Gastroesophageal sphincter (tissue), 3 donors: ENCODE data around the gene HNF4A.

Source experiments
- POLR2AphosphoS5 ChIP-seq: sonication (generic); formaldehyde crosslinking; IDR thresholded peaks from one replicate; pipeline ENCODE4 v1.6.1; 2017; ENCODE audit warnings: antibody characterized with exemption
- TF ChIP-seq, protein P1 (sequence below), 4 experiments: fragments of 200-600 bp in 2 of 4; fragments of 450-650 bp in 2 of 4; sonication (generic) in 1 of 4; IDR thresholded peaks; one replicate each; pipeline ENCODE4 v1.5.1; 2017 to 2019; ENCODE audit warnings: antibody characterized with exemption in 4 of 4, mild to moderate bottlenecking in 2 of 4, moderate library complexity in 2 of 4

GRCh38 chr20:44454306-44454963 lies 98.9 kb downstream of the HNF4A start:
- no peak for TF ChIP-seq POLR2AphosphoS5
- TF ChIP-seq, protein P1, sequence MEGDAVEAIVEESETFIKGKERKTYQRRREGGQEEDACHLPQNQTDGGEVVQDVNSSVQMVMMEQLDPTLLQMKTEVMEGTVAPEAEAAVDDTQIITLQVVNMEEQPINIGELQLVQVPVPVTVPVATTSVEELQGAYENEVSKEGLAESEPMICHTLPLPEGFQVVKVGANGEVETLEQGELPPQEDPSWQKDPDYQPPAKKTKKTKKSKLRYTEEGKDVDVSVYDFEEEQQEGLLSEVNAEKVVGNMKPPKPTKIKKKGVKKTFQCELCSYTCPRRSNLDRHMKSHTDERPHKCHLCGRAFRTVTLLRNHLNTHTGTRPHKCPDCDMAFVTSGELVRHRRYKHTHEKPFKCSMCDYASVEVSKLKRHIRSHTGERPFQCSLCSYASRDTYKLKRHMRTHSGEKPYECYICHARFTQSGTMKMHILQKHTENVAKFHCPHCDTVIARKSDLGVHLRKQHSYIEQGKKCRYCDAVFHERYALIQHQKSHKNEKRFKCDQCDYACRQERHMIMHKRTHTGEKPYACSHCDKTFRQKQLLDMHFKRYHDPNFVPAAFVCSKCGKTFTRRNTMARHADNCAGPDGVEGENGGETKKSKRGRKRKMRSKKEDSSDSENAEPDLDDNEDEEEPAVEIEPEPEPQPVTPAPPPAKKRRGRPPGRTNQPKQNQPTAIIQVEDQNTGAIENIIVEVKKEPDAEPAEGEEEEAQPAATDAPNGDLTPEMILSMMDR (IDR thresholded peaks at IDR 0.05) = no peak
